ENCODE measurements around the gene F5. TPM values are rescaled to one million over a fixed set of nuclear protein-coding genes. Genes with fewer than 3 reads are reported as not detected.

F5 gene
- total and polyA plus RNA-seq, 10 of the 15 experiments (the other 5 are each of a cell fraction or from before 2014, with no cell fraction given), result under 0.01 to 3.8 (median 0.40) TPM

DNA sequence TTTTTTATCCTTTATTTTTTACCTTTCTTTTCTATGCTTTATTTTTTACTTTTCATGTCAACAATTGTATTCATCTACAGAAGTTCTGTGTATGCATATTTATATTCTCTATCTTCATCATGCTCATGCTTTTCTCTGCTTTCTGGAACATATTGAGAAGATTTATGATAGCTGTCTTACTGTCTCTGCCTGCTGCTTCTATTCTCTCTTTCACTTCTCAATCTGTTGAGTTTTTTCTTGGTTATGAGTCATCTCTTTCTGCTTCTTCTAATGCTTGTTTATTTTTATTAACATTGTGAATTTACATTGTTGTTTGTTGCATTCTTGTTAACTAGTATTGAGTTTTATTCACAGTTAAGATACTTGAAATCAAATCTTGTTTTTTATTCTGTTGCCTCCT is 22.6 kb downstream of the F5 start:
- in situ Hi-C loops (cut with MboI), result no loop called here
- POLR2A ChIA-PET, result no interaction called here

More for the DNA sequence above, 22.6 kb downstream of the F5 start:
- Histone ChIP-seq H3K9me3 (replicated peaks; ENCODE audit: control insufficient read depth, insufficient read depth, low read length) (no peaks in the 10 kb centered on the region), H2AFZ (ENCODE audit: control insufficient read depth, low read depth, low read length) (no peak overlapping the region), H3K4me1 (ENCODE audit: control insufficient read depth, insufficient read depth, low read length) (no peaks in the 10 kb centered on the region), H3K36me3 (ENCODE audit: control insufficient read depth in 2 of 2, insufficient read depth in 2 of 2, low read length in 1 of 2) (no peaks in the 10 kb centered on the region), H3K27me3 (replicated peaks in 1 of 2; ENCODE audit: control insufficient read depth in 2 of 2, insufficient read depth in 2 of 2, low read length in 1 of 2) (no peaks in the 10 kb centered on the region), H3K4me2 (ENCODE audit: control insufficient read depth, insufficient read depth) (no peak overlapping the region), H3K79me2 (ENCODE audit: control insufficient read depth, insufficient read depth, low read length) (no peaks in the 10 kb centered on the region), H3K9ac (ENCODE audit: control insufficient read depth, insufficient read depth, low read length) (no peak overlapping the region), H3K27ac (ENCODE audit: control insufficient read depth, insufficient read depth) (no peak overlapping the region), H4K20me1 (ENCODE audit: control insufficient read depth, insufficient read depth) (no peaks in the 10 kb centered on the region), H3K4me3 (no peak overlapping the region)
- intact Hi-C loops (cut with micrococcal nuclease; ENCODE audit: unreplicated experiment), result no loop called here
- TF ChIP-seq SREBF2 (IDR thresholded peaks at IDR 0.05; ENCODE audit: low read length), result no peak
- TF ChIP-seq EED (IDR thresholded peaks at IDR 0.05; ENCODE audit: low read depth), result no peak
- TF ChIP-seq, protein P1, sequence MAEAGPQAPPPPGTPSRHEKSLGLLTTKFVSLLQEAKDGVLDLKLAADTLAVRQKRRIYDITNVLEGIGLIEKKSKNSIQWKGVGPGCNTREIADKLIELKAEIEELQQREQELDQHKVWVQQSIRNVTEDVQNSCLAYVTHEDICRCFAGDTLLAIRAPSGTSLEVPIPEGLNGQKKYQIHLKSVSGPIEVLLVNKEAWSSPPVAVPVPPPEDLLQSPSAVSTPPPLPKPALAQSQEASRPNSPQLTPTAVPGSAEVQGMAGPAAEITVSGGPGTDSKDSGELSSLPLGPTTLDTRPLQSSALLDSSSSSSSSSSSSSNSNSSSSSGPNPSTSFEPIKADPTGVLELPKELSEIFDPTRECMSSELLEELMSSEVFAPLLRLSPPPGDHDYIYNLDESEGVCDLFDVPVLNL (IDR thresholded peaks at IDR 0.05; ENCODE audit: low read depth, low read length), result no peak
- TF ChIP-seq, protein P2, sequence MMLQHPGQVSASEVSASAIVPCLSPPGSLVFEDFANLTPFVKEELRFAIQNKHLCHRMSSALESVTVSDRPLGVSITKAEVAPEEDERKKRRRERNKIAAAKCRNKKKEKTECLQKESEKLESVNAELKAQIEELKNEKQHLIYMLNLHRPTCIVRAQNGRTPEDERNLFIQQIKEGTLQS (IDR thresholded peaks at IDR 0.05; ENCODE audit: borderline replicate concordance, extremely low read depth, low read depth, low read length), result no peak
- TF ChIP-seq RFX5 (IDR thresholded peaks at IDR 0.05; ENCODE audit: low read depth, low read length), result no peak
- TF ChIP-seq, protein P3, sequence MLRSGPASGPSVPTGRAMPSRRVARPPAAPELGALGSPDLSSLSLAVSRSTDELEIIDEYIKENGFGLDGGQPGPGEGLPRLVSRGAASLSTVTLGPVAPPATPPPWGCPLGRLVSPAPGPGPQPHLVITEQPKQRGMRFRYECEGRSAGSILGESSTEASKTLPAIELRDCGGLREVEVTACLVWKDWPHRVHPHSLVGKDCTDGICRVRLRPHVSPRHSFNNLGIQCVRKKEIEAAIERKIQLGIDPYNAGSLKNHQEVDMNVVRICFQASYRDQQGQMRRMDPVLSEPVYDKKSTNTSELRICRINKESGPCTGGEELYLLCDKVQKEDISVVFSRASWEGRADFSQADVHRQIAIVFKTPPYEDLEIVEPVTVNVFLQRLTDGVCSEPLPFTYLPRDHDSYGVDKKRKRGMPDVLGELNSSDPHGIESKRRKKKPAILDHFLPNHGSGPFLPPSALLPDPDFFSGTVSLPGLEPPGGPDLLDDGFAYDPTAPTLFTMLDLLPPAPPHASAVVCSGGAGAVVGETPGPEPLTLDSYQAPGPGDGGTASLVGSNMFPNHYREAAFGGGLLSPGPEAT (IDR thresholded peaks at IDR 0.05; ENCODE audit: low read depth), result no peak
- TF ChIP-seq KAT2A (conservative IDR thresholded peaks at IDR 0.05; ENCODE audit: control insufficient read depth, low read depth, low read length), result no peak
- TF ChIP-seq YY1 (IDR thresholded peaks at IDR 0.05; ENCODE audit: low read depth, low read length), result no peak
- ChIA-PET RAD21 (ENCODE audit: unreplicated experiment) (no interaction called here), SMC1A (ENCODE audit: uncharacterized antibody, unreplicated experiment) (interaction anchor here (1.1 kb wide), 1 partner anchor 16 kb away, joined by 3 read pairs; no protein-coding TSS in a partner anchor), CTCF (interaction anchor here (0.9 kb wide), 1 partner anchor 246 kb away, joined by 3 read pairs; no protein-coding TSS in a partner anchor)
- DNase-seq (ENCODE audit: low read depth, low spot score) (no peak), FAIRE-seq (no peak), ATAC-seq (peak; percentile 41; the same call in 1 of the 3 replicates)
- BruUV-seq (replicated peaks), result no TSS peak

All from GM12878 (cell line).